DND-41 (cell line): ENCODE results near the gene COPS9.

Experiments
- ATAC-seq: fragments of 200-7000 bp; cut with Tn5 transposase; 3 replicates; pipeline ENCODE4 v1.9.1; 2021; ENCODE audit warnings: low read depth; ENCODE audit not compliant: insufficient read depth
- DNase-seq: peaks from one replicate; pipeline ENCODE4 v3.0.0-alpha.2; 2020
- H2AFZ ChIP-seq: 2 replicates; pipeline ENCODE4 v1.6.0; 2012; ENCODE audit warnings: low read depth, low read length
- H3K27ac ChIP-seq: 2 replicates; pipeline ENCODE4 v1.5.1; 2012; ENCODE audit warnings: low read length, inconsistent platforms
- H3K27me3 ChIP-seq: fragments of 200-600 bp; sonication (generic); 2 replicates; pipeline ENCODE4 v1.6.0; 2012; ENCODE audit warnings: low read length, mild to moderate bottlenecking, inconsistent platforms; ENCODE audit not compliant: insufficient read depth, poor library complexity
- H3K36me3 ChIP-seq: 2 replicates; pipeline ENCODE4 v1.5.1; 2012; ENCODE audit warnings: low read length, inconsistent platforms; ENCODE audit not compliant: insufficient read depth
- H3K4me1 ChIP-seq: 2 replicates; pipeline ENCODE4 v1.5.1; 2012; ENCODE audit warnings: mild to moderate bottlenecking, low read length; ENCODE audit not compliant: insufficient read depth
- H3K4me2 ChIP-seq: 2 replicates; pipeline ENCODE4 v1.6.0; 2012; ENCODE audit warnings: mild to moderate bottlenecking, moderate library complexity, low read length, inconsistent platforms; ENCODE audit not compliant: insufficient read depth
- H3K4me3 ChIP-seq, 2 experiments: fragments of 200-600 bp in 1 of 2; shearing (Covaris generic) in 1 of 2; 2 replicates each; pipeline ENCODE4 v1.5.1; 2012 to 2016; ENCODE audit warnings: inconsistent platforms in 2 of 2, low read length in 2 of 2, mild to moderate bottlenecking in 2 of 2, low read depth in 1 of 2, moderate library complexity in 1 of 2
- H3K79me2 ChIP-seq: 2 replicates; pipeline ENCODE4 v1.6.0; 2012; ENCODE audit warnings: low read length, inconsistent platforms; ENCODE audit not compliant: insufficient read depth
- H3K9ac ChIP-seq: 2 replicates; pipeline ENCODE4 v1.6.0; 2012; ENCODE audit warnings: low read depth, mild to moderate bottlenecking, inconsistent platforms, low read length, moderate library complexity
- H3K9me3 ChIP-seq: 2 replicates; pipeline ENCODE4 v1.5.1; 2012; ENCODE audit warnings: low read length, moderate library complexity, mild to moderate bottlenecking, inconsistent platforms; ENCODE audit not compliant: insufficient read depth, severe bottlenecking
- H4K20me1 ChIP-seq: 2 replicates; pipeline ENCODE4 v1.6.0; 2012; ENCODE audit warnings: low read length; ENCODE audit not compliant: insufficient read depth
- CTCF ChIP-seq: IDR thresholded peaks from 2 replicates; pipeline ENCODE4 v1.5.1; 2012; ENCODE audit warnings: borderline replicate concordance, low read length, moderate library complexity, mild to moderate bottlenecking; ENCODE audit not compliant: poor library complexity, severe bottlenecking; ENCODE audit errors: extremely low read depth
- EZH2 ChIP-seq: IDR thresholded peaks from 3 replicates; pipeline ENCODE4 v1.6.1; 2012; ENCODE audit warnings: borderline replicate concordance, low read depth, mild to moderate bottlenecking, moderate library complexity, low read length, inconsistent platforms; ENCODE audit not compliant: severe bottlenecking

The COPS9 gene

GRCh38 chr2:240132651-240132980 is 3.5 kb downstream of the COPS9 start:
- Histone ChIP-seq H3K79me2 (peaks cover 35% of the 10 kb centered on the region), H3K4me3 (no peak overlapping the region), H3K9me3 (no peaks in the 10 kb centered on the region), H3K9ac (no peak overlapping the region), H4K20me1 (peaks cover 15% of the 10 kb centered on the region), H2AFZ (no peak overlapping the region), H3K27me3 (no peaks in the 10 kb centered on the region), H3K4me2 (no peak overlapping the region), H3K27ac (no peak overlapping the region), H3K4me1 (peaks cover 26% of the 10 kb centered on the region), H3K36me3 (peaks cover 66% of the 10 kb centered on the region)
- DNase-seq (no peak), ATAC-seq (no peak)
- TF ChIP-seq CTCF (no peak), EZH2 (no peak)

GRCh38 chr2:240131941-240132650 is 4.0 kb downstream of the COPS9 start:
- H3K27ac ChIP-seq, result no peak overlapping the region
- H3K27me3 ChIP-seq, result no peaks in the 10 kb centered on the region
- peaks cover 35% of the 10 kb centered on the region for H3K79me2 ChIP-seq
- H3K9ac ChIP-seq, result no peak overlapping the region
- H3K36me3 ChIP-seq, result peaks cover 71% of the 10 kb centered on the region
- DNase-seq, result peak; percentile 5
- no peak overlapping the region for H3K4me2 ChIP-seq
- peaks cover 15% of the 10 kb centered on the region for H4K20me1 ChIP-seq
- no peak overlapping the region for H3K4me3 ChIP-seq
- peaks cover 25% of the 10 kb centered on the region for H3K4me1 ChIP-seq
- no peak for TF ChIP-seq EZH2
- peak; percentile 47 for TF ChIP-seq CTCF
- no peak for ATAC-seq
- H3K9me3 ChIP-seq, result no peaks in the 10 kb centered on the region
- no peak overlapping the region for H2AFZ ChIP-seq

GRCh38 chr2:240131296-240131695 is 4.8 kb downstream of the COPS9 start:
- H4K20me1 ChIP-seq, result peaks cover 15% of the 10 kb centered on the region
- no peak overlapping the region for H3K9ac ChIP-seq
- H3K36me3 ChIP-seq, result peaks cover 71% of the 10 kb centered on the region
- no peak overlapping the region for H3K4me3 ChIP-seq
- peaks cover 31% of the 10 kb centered on the region for H3K79me2 ChIP-seq
- H2AFZ ChIP-seq, result no peak overlapping the region
- H3K27me3 ChIP-seq, result no peaks in the 10 kb centered on the region
- no peak overlapping the region for H3K27ac ChIP-seq
- no peak for ATAC-seq
- no peak overlapping the region for H3K4me2 ChIP-seq
- DNase-seq, result peak; percentile 1
- TF ChIP-seq EZH2 (no peak), CTCF (no peak)
- no peaks in the 10 kb centered on the region for H3K9me3 ChIP-seq
- peaks cover 17% of the 10 kb centered on the region for H3K4me1 ChIP-seq
